GM19025 (cell line): ENCODE data around the gene MYO16.
"Not testable (repeated sequence)": the region's sequence is repeated elsewhere in the genome, so short reads cannot be mapped to it uniquely, and the experiment has no call there.

Source experiments
- ATAC-seq: cut with Tn5 transposase; IDR thresholded peaks from one replicate; pipeline ENCODE4 v1.9.1; 2021; ENCODE audit warnings: mild to moderate bottlenecking, low read depth, moderate library complexity; ENCODE audit not compliant: unreplicated experiment

MYO16 gene

GRCh38 chr13:109010912-109011311, 381.5 kb downstream of the MYO16 start:
- no peak for ATAC-seq

DNA sequence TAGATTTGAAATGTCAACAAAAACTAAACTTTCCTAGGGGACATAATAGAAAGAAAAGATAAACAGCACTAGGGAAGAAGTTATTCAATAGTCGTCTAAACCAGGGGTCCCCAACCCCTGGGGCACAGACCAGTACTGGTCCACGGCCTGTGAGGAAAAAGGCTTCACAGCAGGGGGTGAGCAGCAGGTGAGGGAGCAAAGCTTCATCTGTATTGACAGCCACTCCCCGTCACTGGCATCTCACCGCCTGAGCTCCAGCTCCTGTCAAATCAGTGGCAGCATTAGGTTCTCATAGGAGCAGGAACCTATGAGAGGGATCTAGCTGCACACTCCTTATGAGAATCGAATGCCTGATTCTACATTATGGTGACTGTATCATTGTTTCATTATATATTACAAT, 382.7 kb downstream of the MYO16 start:
- ATAC-seq = no peak

DNA sequence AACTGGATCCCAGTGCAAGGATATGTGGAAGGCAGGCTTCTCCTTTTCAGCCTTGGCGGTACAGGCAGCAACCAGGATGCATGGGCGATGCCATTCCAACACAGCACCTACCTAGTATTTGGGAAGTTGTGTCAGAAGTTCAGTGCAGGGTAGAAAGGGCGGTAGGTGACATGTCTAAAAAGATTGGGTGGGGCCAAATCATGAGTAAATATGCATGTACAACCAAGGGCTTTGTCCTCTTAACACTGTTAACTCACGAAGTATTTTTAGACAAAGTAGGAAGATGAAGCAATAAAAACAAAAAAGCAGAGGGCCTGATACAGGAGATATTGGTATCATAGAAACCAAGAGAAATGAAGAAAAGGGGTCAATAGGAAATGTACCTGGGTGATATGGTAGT, 392.1 kb downstream of the MYO16 start:
- ATAC-seq = no peak

DNA sequence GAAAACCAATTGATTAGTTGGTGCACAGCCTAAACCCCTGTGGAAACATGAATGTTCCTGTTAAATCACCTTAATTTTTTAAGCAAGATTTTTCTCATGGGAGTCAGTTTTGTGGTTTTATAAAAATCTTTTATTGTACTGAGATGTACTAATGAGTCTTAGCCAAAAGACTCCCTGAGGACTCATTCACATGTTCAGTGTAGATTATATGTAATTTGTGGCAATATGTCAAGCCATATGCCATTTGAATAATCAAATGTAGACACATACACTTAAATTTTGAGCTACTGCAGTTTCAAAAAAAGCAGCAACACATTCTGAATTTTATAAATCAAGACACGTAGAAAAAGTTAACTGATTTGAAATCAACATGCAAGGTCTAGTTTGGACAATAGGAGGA, 395.2 kb downstream of the MYO16 start:
- ATAC-seq = no peak

- no peak for ATAC-seq
These were observed 396.9 kb downstream of the MYO16 start for GRCh38 chr13:109026266-109026665.

GRCh38 chr13:109028624-109029023, 399.2 kb downstream of the MYO16 start:
- no peak for ATAC-seq

- no peak for ATAC-seq
These were observed 403.7 kb downstream of the MYO16 start for GRCh38 chr13:109033090-109033489.

GRCh38 chr13:109036078-109036780, 406.8 kb downstream of the MYO16 start:
- no peak for ATAC-seq

DNA sequence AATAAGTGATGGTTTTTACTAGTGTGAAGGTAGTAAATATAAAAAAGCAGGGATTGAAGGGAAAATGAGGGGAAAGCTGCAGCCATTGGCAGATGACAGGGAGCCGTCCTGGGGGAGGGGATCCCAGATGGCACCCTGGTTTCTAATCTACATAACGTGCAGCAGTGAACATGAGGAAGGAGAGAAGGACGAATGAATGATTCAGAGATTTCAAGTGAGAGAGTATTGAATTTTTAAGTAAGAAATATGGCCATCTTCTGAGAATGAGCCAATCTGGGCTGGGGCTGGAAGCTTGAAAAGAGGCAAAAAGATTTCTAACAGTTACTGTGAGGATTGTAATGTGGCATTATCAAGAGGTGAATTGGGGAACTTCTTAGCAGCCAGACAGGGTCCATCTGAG, 414.2 kb downstream of the MYO16 start:
- no peak for ATAC-seq

DNA sequence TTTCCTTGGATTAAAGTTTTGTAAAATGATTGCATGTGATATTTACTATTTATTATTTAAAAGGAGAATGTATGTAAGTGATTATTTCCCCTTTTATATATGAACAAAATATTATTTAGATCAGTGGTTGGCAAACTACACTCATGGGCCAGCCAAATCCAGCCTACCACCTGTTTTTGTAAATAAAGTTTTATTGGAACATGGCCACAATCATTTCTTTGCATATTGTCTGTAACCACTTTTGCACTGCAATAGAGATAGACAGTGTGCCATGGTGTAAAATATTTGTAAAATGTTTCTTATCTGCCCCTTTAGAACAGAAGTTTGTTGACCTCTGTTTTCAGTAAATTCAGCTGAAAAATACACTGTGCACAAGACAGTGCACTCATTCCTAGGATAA, 426.4 kb downstream of the MYO16 start:
- no peak for ATAC-seq

DNA sequence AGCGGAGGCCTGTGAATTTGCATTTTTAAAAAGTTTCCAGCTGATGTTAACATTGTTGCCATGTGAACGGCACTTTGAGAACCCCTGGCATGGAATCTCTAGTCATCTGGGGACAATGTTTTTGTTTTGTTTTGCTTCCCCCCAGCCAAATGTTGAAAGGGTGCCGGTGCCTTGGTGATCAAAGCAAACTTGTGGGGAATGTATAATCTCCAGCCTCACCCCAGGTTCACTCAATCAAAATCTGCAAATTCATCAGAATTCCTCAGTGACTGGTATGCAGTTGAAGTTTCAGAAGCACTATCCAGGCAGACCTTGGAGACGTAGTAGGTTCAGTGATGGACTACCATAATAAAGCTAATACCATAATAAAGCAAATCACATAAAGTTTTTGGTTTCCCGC, 428.7 kb downstream of the MYO16 start:
- ATAC-seq = no peak

- ATAC-seq = no peak
These were observed 443.1 kb downstream of the MYO16 start for GRCh38 chr13:109072505-109072904.

DNA sequence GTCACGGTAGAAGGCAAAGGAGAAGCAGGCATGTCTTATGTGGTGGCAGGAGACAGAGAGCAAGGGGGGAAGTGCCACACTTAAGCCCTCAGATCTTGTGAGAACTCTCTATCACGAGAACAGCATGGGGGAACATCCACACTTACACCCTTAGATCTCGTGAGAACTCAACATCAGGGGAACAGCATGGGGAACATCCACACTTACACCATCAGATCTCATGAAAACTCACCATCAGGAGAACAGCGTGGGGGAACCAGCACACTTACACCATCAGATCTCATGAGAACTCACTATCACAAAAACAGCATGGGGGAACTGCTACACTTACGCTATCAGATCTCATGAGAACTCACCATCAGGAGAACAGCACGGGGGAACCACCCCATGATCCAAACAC, 445.0 kb downstream of the MYO16 start:
- ATAC-seq = no peak

DNA sequence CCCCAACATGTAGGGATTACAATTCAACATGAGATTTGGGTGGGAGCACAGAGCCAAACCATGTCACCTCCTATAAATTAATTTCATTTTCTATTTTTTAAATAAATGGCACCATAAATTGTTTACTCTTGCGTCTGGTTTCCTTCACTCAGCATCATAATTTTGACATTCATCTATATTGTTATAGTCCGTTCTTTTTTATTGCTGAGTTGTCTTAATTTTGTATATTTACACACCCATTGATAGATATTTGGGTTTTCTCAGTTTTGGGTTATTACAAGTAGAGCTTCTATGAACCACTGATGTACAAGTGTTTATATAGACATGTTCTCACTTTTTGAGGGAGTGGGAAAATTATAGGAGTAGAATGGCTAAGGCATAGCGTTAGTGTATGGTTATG, 445.4 kb downstream of the MYO16 start:
- ATAC-seq = no peak

GRCh38 chr13:109087916-109088623, 458.7 kb downstream of the MYO16 start:
- no peak for ATAC-seq

- ATAC-seq = no peak
These were observed 459.2 kb downstream of the MYO16 start for GRCh38 chr13:109088624-109088917.

GRCh38 chr13:109090796-109091195, 461.4 kb downstream of the MYO16 start:
- ATAC-seq = no peak

GRCh38 chr13:109091249-109091648, 461.8 kb downstream of the MYO16 start:
- no peak for ATAC-seq

DNA sequence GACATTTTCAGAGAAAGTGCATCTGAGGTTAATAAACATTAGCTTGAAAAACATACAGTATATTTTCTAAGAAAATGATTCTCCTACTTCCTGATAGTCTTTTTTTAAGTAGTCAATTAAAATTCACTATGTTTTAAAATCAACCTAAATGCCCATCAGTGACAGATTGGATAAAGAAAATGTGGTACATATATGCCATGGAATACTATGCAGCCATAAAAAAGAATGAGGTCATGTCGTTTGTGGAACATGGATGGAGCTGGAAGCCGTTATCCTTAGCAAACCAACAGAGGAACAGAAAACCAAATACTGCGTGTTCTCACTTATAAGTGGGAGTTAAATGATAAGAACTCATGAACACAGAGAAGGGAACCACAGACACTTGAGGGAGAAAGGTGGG, 462.8 kb downstream of the MYO16 start:
- not testable (repeated sequence) for ATAC-seq

DNA sequence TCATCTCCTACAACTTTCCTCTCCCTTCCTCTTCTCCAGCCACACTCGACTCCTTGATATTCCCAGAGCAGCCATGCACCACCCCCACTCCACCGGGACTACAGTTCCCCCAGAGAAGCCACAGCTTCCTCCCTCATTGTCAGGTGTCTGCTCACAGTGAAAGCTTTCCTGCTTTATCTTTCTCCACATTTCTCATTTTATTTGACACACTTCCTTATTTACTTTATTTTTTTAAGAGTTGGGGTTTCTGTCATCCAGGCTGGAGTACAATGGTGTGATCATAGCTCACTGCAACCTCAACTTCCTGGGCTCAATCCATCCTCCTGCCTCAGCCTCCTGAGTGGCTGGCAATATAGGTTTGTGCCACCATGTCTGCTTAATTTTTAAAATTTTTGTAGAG, 464.6 kb downstream of the MYO16 start:
- ATAC-seq = no peak

GRCh38 chr13:109095126-109095525, 465.7 kb downstream of the MYO16 start:
- no peak for ATAC-seq

DNA sequence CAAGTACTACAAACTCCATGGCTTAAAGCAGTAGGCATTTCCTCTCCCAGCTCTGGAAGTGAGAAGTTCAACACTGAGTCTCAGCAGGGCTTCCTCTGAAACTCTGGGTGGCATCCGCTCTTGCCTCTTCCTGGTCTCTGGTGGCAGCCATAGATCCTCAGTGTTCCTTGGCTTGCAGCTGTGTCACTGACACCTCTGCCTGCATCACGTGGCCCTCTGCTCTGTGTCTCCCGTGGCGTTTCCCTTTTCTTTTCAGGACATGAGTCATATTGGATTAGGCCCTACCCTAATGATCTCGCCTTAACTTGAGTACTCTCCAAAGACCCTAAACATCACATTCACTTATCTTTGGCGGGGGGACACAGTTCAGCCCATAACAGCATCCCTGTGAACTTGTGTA, 466.7 kb downstream of the MYO16 start:
- ATAC-seq = no peak
